PC-3 (cell line): ENCODE data around the gene TDRD5. TPM values are rescaled to one million over a fixed set of nuclear protein-coding genes. Genes with fewer than 3 reads are reported as not detected.

Source experiments
- ATAC-seq: fragments of 200-7000 bp; cut with Tn5 transposase; 2 replicates; pipeline ENCODE4 v1.9.1; 2020; ENCODE audit warnings: mild to moderate bottlenecking, moderate library complexity
- BruUV-seq: library from RNA; stranded (reverse); fragments of 400-500 nt; replicated peaks from 2 replicates; lab custom pipeline; 2021; lab: Mats Ljungman, UMichigan
- CTCF ChIA-PET: fragments of 300-600 bp; sonication (Branson Sonifier 250); formaldehyde crosslinking; loops from one replicate; lab custom pipeline; 2022; ENCODE audit warnings: antibody characterized with exemption; lab: Charles Lee
- POLR2A ChIA-PET: fragments of 300-600 bp; sonication (Branson Sonifier 250); formaldehyde crosslinking; loops from one replicate; lab custom pipeline; 2022; ENCODE audit warnings: antibody characterized with exemption; ENCODE audit not compliant: unreplicated experiment; lab: Charles Lee
- DNase-seq: peaks from one replicate; pipeline ENCODE4 v3.0.0-alpha.2; 2015
- H2AFZ ChIP-seq: fragments of 300-600 bp; sonication (generic); 2 replicates; pipeline ENCODE4 v1.6.0; 2016; ENCODE audit warnings: antibody characterized with exemption, low read length
- H3F3A ChIP-seq: fragments of 300-600 bp; sonication (generic); one replicate; pipeline ENCODE4 v1.6.0; 2017; ENCODE audit warnings: antibody characterized with exemption, low read length, control low read depth, mild to moderate bottlenecking; ENCODE audit not compliant: unreplicated experiment
- H3K27ac ChIP-seq: fragments of 300-600 bp; sonication (generic); 2 replicates; pipeline ENCODE4 v1.5.1; 2016; ENCODE audit warnings: mild to moderate bottlenecking, low read length
- H3K27me3 ChIP-seq: fragments of 300-600 bp; sonication (generic); 2 replicates; pipeline ENCODE4 v1.6.1; 2016; ENCODE audit warnings: low read length, mixed read lengths
- H3K36me3 ChIP-seq: fragments of 300-600 bp; sonication (generic); 2 replicates; pipeline ENCODE4 v1.6.1; 2016; ENCODE audit warnings: low read depth, mixed run types, low read length, mixed read lengths
- H3K4me1 ChIP-seq: fragments of 300-600 bp; sonication (generic); 2 replicates; pipeline ENCODE4 v1.5.1; 2016; ENCODE audit warnings: low read length; ENCODE audit not compliant: insufficient read depth
- H3K4me2 ChIP-seq: fragments of 300-600 bp; sonication (generic); 2 replicates; pipeline ENCODE4 v1.6.0; 2016; ENCODE audit warnings: low read length
- H3K4me3 ChIP-seq: fragments of 300-600 bp; sonication (generic); 2 replicates; pipeline ENCODE4 v1.5.1; 2016; ENCODE audit warnings: mild to moderate bottlenecking, low read length, mixed read lengths
- H3K79me2 ChIP-seq: fragments of 300-600 bp; sonication (generic); 2 replicates; pipeline ENCODE4 v1.6.1; 2017; ENCODE audit warnings: low read length, mixed read lengths
- H3K9ac ChIP-seq: fragments of 300-600 bp; sonication (generic); 2 replicates; pipeline ENCODE4 v1.6.0; 2016; ENCODE audit warnings: mild to moderate bottlenecking, low read length
- H3K9me2 ChIP-seq: fragments of 300-600 bp; sonication (generic); replicated peaks from 2 replicates; pipeline ENCODE4 v1.6.1; 2016; ENCODE audit warnings: mixed run types, low read length, mixed read lengths
- H3K9me3 ChIP-seq: fragments of 300-600 bp; sonication (generic); 2 replicates; pipeline ENCODE4 v1.6.1; 2016; ENCODE audit warnings: low read length, mixed read lengths
- H4K20me1 ChIP-seq: fragments of 300-600 bp; sonication (generic); 2 replicates; pipeline ENCODE4 v1.6.1; 2016; ENCODE audit warnings: low read length, mixed read lengths
- EZH2phosphoT487 ChIP-seq: fragments of 300-600 bp; sonication (generic); IDR thresholded peaks from 2 replicates; pipeline ENCODE4 v1.6.1; 2018; ENCODE audit warnings: mild to moderate bottlenecking, antibody characterized with exemption, low read length, borderline replicate concordance
- intact Hi-C: fragments of 100-400 bp; cut with micrococcal nuclease; formaldehyde crosslinking; loops from 2 replicates; pipeline ENCODE4 v1.9.0; 2023
- total RNA-seq: library from RNA; depleted of rRNA; stranded (reverse); fragments of >200 nt; gene quantifications from 2 replicates; pipeline ENCODE4 v1.2.3, GENCODE V29; 2014; rRNA removed

The TDRD5 gene
- total RNA-seq, 1 experiment from 2014 or later: not detected

GRCh38 chr1:179731643-179732042, 140.0 kb downstream of the TDRD5 start:
- ChIA-PET POLR2A (no interaction called here), CTCF (no interaction called here)
- Histone ChIP-seq H3K4me2 (no peak overlapping the region), H3K36me3 (no peaks in the 10 kb centered on the region), H2AFZ (no peak overlapping the region), H3F3A (no peaks in the 10 kb centered on the region), H3K4me1 (peaks cover 22% of the 10 kb centered on the region), H3K4me3 (no peak overlapping the region), H3K27me3 (no peaks in the 10 kb centered on the region), H3K9me2 (no peaks in the 10 kb centered on the region), H3K27ac (peak overlapping the region; percentile 19; the same call in 1 of the 2 replicates), H3K9ac (no peak overlapping the region), H3K9me3 (no peaks in the 10 kb centered on the region), H4K20me1 (no peaks in the 10 kb centered on the region), H3K79me2 (no peaks in the 10 kb centered on the region)
- TF ChIP-seq EZH2phosphoT487: no peak
- intact Hi-C loops: no loop called here
- no TSS peak for BruUV-seq
- DNase-seq (peak; percentile 26), ATAC-seq (no peak)

Other genes with a start within 250 kb of the TDRD5 start
- gene AXDND1, start 225.9 kb upstream of the TDRD5 start, total RNA-seq: not detected in 2 replicates
- gene NPHS2, start 15.9 kb upstream of the TDRD5 start, total RNA-seq: not detected in 2 replicates
- gene FAM163A, start 151.5 kb downstream of the TDRD5 start, total RNA-seq: not detected in 2 replicates